Thoracic aorta (tissue), 2 donors: Measurements from ENCODE around the gene TMTC2. TPM values are rescaled to one million over a fixed set of nuclear protein-coding genes. Genes with fewer than 3 reads are reported as not detected.

Experiments used
- ATAC-seq: fragments of 150-250 bp; one replicate; pipeline ENCODE4 v1.8.0; 2017; ENCODE audit warnings: low read depth; ENCODE audit not compliant: insufficient number of reproducible peaks, low FRiP score
- DNase-seq: peaks from one replicate; pipeline ENCODE4 v3.0.0-alpha.2; 2020; ENCODE audit warnings: low spot score
- H3K27ac ChIP-seq, 2 donors: fragments of 200-600 bp; sonication (generic); 1 replicate in 1 of 2; 2 replicates in 1 of 2; pipeline ENCODE4 v1.5.1; 2016; ENCODE audit warnings: mild to moderate bottlenecking in 2 of 2, moderate library complexity in 2 of 2
- H3K27me3 ChIP-seq: fragments of 200-600 bp; sonication (generic); replicated peaks from 2 replicates; pipeline ENCODE4 v1.6.0; 2016; ENCODE audit warnings: mild to moderate bottlenecking; ENCODE audit not compliant: insufficient read depth
- H3K36me3 ChIP-seq: fragments of 200-600 bp; sonication (generic); one replicate; pipeline ENCODE4 v1.5.1; 2016
- H3K4me1 ChIP-seq, 2 donors: fragments of 200-600 bp; sonication (generic); 1 replicate in 1 of 2; 2 replicates in 1 of 2; pipeline versions ENCODE4 v1.5.1 to v1.6.0; 2016; ENCODE audit warnings: low read depth in 2 of 2, mild to moderate bottlenecking in 1 of 2; ENCODE audit not compliant: control insufficient read depth in 1 of 2
- H3K4me3 ChIP-seq: fragments of 200-600 bp; sonication (generic); 2 replicates; pipeline ENCODE4 v1.5.1; 2016; ENCODE audit warnings: mild to moderate bottlenecking
- H3K9me3 ChIP-seq: fragments of 200-600 bp; sonication (generic); 2 replicates; pipeline ENCODE4 v1.5.1; 2016
- CTCF ChIP-seq: fragments of 200-600 bp; sonication (generic); IDR thresholded peaks from one replicate; pipeline ENCODE4 v1.5.1; 2019; ENCODE audit warnings: antibody characterized with exemption
- total RNA-seq, 2 donors: library from RNA; depleted of rRNA; stranded (reverse); fragments of >200 nt; gene quantifications; one replicate each; pipeline versions ENCODE4 v1.1.0 to v1.2.3, GENCODE V29; 2016

The TMTC2 gene
- total RNA-seq, 2 donors from 2014 or later, result 2.8 to 8.6 TPM

GRCh38 chr12:82873951-82874350, 187.2 kb downstream of the TMTC2 start:
- TF ChIP-seq CTCF, result no peak
- no peaks in the 10 kb centered on the region for H3K27me3 ChIP-seq
- ATAC-seq, result no peak
- DNase-seq, result no peak
- no peaks in the 10 kb centered on the region for H3K36me3 ChIP-seq
- no peaks in the 10 kb centered on the region for H3K9me3 ChIP-seq
- H3K4me1 ChIP-seq, result no peaks in the 10 kb centered on the region
- no peak overlapping the region for H3K4me3 ChIP-seq
- no peak overlapping the region for H3K27ac ChIP-seq

- ATAC-seq, result no peak
- H3K4me3 ChIP-seq, result no peak overlapping the region
- no peaks in the 10 kb centered on the region for H3K9me3 ChIP-seq
- no peak for TF ChIP-seq CTCF
- H3K27me3 ChIP-seq, result no peaks in the 10 kb centered on the region
- peaks cover 0 to 2% of the 10 kb centered on the region in 2 donors for H3K4me1 ChIP-seq
- DNase-seq, result no peak
- H3K36me3 ChIP-seq, result no peaks in the 10 kb centered on the region
- no peak overlapping the region for H3K27ac ChIP-seq
Measured at GRCh38 chr12:82874945-82875344, 188.2 kb downstream of the TMTC2 start.

DNA sequence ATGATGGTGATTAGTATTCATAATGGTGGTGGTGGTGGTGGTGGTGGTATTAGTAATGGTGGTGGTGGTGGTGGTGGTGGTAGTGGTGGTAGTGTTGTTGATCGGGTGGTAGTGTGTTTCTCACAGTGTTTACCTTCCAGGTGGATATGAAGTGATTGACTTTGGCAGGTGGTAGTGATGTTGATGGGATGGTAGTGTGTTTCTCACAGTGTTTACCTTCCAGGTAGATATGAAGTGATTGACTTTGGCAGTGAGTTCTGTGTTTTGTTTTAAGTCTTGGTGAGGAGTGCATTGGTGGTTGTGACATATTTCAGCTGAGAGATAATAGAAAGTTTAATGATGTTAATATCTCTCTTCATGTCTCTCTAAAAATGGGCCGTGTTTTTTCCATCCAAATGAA, 189.4 kb downstream of the TMTC2 start:
- Histone ChIP-seq H3K27ac (no peak overlapping the region), H3K36me3 (no peaks in the 10 kb centered on the region), H3K27me3 (no peaks in the 10 kb centered on the region), H3K9me3 (no peaks in the 10 kb centered on the region), H3K4me1 (peaks cover 6% of the 10 kb centered on the region in 2 donors), H3K4me3 (no peak overlapping the region)
- no peak for TF ChIP-seq CTCF
- ATAC-seq (no peak), DNase-seq (no peak)

DNA sequence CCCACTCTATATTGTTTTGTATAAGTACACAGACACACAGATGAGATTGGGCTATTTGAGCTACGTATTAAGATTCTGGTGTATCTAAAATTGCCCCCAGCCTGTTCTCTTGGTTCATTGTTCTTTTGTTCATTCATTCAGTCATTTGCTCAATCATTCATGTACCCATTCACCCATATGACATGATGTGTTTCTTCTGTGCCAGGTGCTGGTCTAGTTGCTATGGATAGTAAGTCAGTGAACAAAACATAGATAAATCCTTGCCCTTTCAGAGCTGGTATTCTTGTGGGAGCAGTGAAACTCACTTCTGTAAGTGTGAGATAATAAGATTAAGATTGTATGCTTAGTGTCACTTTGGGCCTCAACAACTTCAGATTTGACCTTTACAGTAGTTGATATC, 191.3 kb downstream of the TMTC2 start:
- H3K27ac ChIP-seq, result no peak overlapping the region
- no peak overlapping the region for H3K4me3 ChIP-seq
- H3K27me3 ChIP-seq, result no peaks in the 10 kb centered on the region
- TF ChIP-seq CTCF, result no peak
- no peak for DNase-seq
- H3K9me3 ChIP-seq, result no peaks in the 10 kb centered on the region
- peaks cover 6% of the 10 kb centered on the region in 2 donors for H3K4me1 ChIP-seq
- H3K36me3 ChIP-seq, result no peaks in the 10 kb centered on the region
- no peak for ATAC-seq

DNA sequence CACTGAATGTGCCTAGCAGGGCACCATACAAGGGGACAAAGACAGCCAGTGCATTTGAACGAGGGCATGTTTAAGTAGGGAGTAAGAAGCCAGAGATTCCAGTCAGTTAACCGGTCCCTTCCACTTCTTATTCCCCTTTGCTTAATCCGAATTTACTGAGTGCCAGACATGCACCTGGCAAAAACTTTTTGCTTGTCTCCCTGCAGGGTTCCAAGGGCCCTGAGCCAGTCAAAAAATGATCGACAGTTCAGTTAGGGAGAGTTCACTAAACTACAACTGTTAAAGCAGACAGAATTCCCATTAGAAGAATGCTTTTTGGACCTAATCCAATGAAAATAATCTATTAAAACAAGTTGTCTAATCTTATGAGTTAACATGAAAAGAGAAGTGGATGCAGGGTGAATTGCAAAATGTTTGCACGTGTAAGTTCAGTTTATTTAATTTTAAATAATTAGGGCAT, 193.8 kb downstream of the TMTC2 start:
- no peak for DNase-seq
- H3K9me3 ChIP-seq, result no peaks in the 10 kb centered on the region
- no peaks in the 10 kb centered on the region for H3K36me3 ChIP-seq
- no peak for ATAC-seq
- peaks cover 6% of the 10 kb centered on the region in 2 donors for H3K4me1 ChIP-seq
- H3K27me3 ChIP-seq, result no peaks in the 10 kb centered on the region
- no peak for TF ChIP-seq CTCF
- no peak overlapping the region for H3K4me3 ChIP-seq
- H3K27ac ChIP-seq, result no peak overlapping the region
